Activated CD4-positive, alpha-beta memory T cell treated with anti-CD3 and anti-CD28 coated beads for 36 hours (primary cell): ENCODE data around the gene LRRC8A. TPM values are rescaled to one million over a fixed set of nuclear protein-coding genes. Genes with fewer than 3 reads are reported as not detected.
"Not testable (repeated sequence)": the region's sequence is repeated elsewhere in the genome, so short reads cannot be mapped to it uniquely, and the experiment has no call there.

Experiments used
- CTCF ChIA-PET: fragments of 350-600 bp; sonication (Branson Sonifier 250); formaldehyde crosslinking; loops from one replicate; lab custom pipeline; 2021; ENCODE audit warnings: antibody characterized with exemption, inconsistent platforms; lab: Charles Lee
- POLR2A ChIA-PET: fragments of 350-600 bp; sonication (Branson Sonifier 250); formaldehyde crosslinking; loops from one replicate; lab custom pipeline; 2021; ENCODE audit warnings: antibody characterized with exemption; lab: Charles Lee
- DNase-seq: peaks from one replicate; pipeline ENCODE4 v3.0.0-alpha.2; 2020
- H3K27ac Mint-ChIP-seq: one replicate; pipeline ENCODE4 v1.8.0; 2021; ENCODE audit warnings: mixed read lengths
- H3K27me3 Mint-ChIP-seq: one replicate; pipeline ENCODE4 v1.8.0; 2021; ENCODE audit warnings: mixed read lengths
- H3K36me3 Mint-ChIP-seq: one replicate; pipeline ENCODE4 v1.8.0; 2021; ENCODE audit warnings: mixed read lengths
- H3K4me1 Mint-ChIP-seq: one replicate; pipeline ENCODE4 v1.8.0; 2021; ENCODE audit warnings: low read depth, mixed read lengths
- H3K4me3 Mint-ChIP-seq: one replicate; pipeline ENCODE4 v1.8.0; 2021; ENCODE audit warnings: mild to moderate bottlenecking, mixed read lengths
- H3K9me3 Mint-ChIP-seq: one replicate; pipeline ENCODE4 v1.8.0; 2021; ENCODE audit warnings: mixed read lengths
- intact Hi-C: fragments of 100-400 bp; cut with micrococcal nuclease; formaldehyde crosslinking; loops from one replicate; pipeline ENCODE4 v1.15.1; 2023
- total RNA-seq, 2 experiments: library from RNA; stranded (reverse); gene quantifications; one replicate each; pipeline ENCODE4 v1.2.3, GENCODE V29; 2021

LRRC8A gene
- total RNA-seq, 2 experiments from 2014 or later, result 18.0 to 18.7 TPM

GRCh38 chr9:128933731-128934130 lies 51.8 kb downstream of the LRRC8A start:
- H3K9me3 Mint-ChIP-seq, result no peaks in the 10 kb centered on the region
- no peaks in the 10 kb centered on the region for H3K36me3 Mint-ChIP-seq
- no peak for DNase-seq
- ChIA-PET CTCF (no interaction called here), POLR2A (no interaction called here)
- intact Hi-C loops, result no loop called here
- no peaks in the 10 kb centered on the region for H3K27me3 Mint-ChIP-seq
- no peaks in the 10 kb centered on the region for H3K4me1 Mint-ChIP-seq
- H3K27ac Mint-ChIP-seq, result no peak overlapping the region
- no peak overlapping the region for H3K4me3 Mint-ChIP-seq

GRCh38 chr9:128936171-128936865 lies 54.4 kb downstream of the LRRC8A start:
- Mint-ChIP-seq H3K4me3 (no peak overlapping the region), H3K9me3 (no peaks in the 10 kb centered on the region), H3K4me1 (no peaks in the 10 kb centered on the region), H3K36me3 (no peaks in the 10 kb centered on the region), H3K27me3 (no peaks in the 10 kb centered on the region), H3K27ac (no peak overlapping the region)
- intact Hi-C loops, result no loop called here
- ChIA-PET CTCF (interaction anchor here (1.7 to 2.2 kb wide), 2 partner anchors 8 to 74 kb away, joined by 4 to 7 read pairs; no protein-coding TSS in a partner anchor), POLR2A (no interaction called here)
- DNase-seq, result no peak

DNA sequence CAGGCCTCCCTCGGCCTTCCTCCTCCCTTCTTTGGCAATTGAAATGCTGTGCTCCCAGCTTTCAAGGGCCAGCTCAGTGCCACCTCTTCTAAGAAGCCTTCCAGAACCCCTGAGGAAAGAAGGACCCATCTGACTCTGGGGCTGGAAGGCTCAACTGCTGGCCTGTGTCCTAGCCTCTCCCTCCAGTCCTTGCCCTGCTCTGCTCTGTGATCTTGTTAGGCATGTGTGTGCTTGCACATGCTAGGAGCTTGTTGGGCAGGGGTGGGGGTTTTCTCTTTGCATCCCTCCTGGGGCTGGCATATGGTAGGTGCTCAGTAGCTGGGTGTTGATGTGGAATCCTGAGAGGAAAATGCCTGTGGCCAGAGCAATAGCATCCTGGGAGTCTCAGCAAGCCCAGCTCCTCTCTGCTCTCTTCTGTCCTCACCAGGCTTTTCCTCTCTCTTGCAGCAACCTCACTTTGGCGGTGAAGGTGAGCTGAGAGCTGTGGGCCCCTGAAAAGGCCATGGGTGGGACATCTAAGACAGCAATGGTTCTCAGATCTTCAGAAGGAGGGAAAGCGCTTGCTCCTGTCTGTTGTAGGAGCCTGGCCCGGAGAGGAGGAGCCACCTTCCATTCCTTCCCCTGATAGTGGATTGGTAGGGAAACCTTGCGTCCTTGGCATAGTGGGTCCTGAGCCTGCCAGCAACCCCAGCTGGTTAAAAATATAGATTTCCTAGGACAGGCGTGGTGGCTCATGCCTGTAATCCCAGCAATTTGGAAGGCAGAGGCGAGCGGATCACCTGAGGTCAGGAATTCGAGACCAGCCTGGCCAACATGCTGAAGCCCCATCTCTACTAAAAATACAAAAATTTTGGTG lies 55.6 kb downstream of the LRRC8A start:
- no peaks in the 10 kb centered on the region for H3K4me1 Mint-ChIP-seq
- no peaks in the 10 kb centered on the region for H3K9me3 Mint-ChIP-seq
- CTCF ChIA-PET, result interaction anchor here (0.6 to 2.2 kb wide), 3 partner anchors 9 to 754 kb away, joined by 3 to 7 read pairs (median 4); no protein-coding TSS in a partner anchor
- H3K27ac Mint-ChIP-seq, result no peak overlapping the region
- intact Hi-C loops, result no loop called here
- POLR2A ChIA-PET, result no interaction called here
- no peak for DNase-seq
- H3K27me3 Mint-ChIP-seq, result no peaks in the 10 kb centered on the region
- H3K4me3 Mint-ChIP-seq, result no peak overlapping the region
- H3K36me3 Mint-ChIP-seq, result no peaks in the 10 kb centered on the region

- ChIA-PET CTCF (no interaction called here), POLR2A (no interaction called here)
- Mint-ChIP-seq H3K4me1 (peaks cover 2% of the 10 kb centered on the region), H3K4me3 (no peak overlapping the region), H3K9me3 (no peaks in the 10 kb centered on the region), H3K27me3 (no peaks in the 10 kb centered on the region), H3K36me3 (no peaks in the 10 kb centered on the region), H3K27ac (no peak overlapping the region)
- no peak for DNase-seq
- intact Hi-C loops, result no loop called here
Measured at GRCh38 chr9:128940271-128940921, 58.5 kb downstream of the LRRC8A start.

DNA sequence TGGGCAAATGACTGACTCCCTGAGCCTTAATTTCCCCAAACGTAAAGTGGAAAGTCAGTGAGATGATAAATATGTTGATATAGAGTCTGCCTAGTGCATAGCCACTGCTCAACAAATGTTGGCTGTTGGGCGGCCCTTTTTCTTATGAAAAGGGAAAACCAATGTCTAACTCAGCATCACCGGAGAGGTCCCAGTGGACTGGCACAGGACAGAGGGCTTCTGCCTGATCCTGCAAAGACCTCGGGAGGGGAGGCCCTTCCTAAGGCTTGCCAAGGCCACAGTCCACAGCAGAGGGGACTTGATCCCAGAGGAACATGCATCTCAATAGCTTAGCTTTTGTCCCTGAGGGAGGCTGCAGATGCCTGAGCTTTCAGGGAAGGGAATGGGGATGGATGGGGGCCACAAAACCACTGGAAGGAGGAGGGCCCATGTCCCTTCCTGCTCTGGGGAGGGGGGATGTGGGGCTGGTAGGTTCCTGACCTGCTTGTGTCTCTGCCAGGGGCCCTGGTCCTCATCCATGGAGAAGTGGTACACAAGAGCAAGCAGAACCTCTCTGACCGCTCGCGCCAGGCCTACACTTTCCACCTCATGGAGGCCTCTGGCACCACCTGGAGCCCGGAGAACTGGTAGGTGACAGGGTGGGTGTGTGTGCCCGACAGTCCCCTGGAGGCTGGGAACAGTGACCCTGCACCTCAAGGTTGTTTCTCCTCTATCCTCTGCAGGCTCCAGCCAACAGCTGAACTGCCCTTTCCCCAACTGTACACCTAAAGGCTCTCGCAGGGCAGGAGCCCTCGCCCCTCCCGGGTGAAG lies 59.2 kb downstream of the LRRC8A start:
- Mint-ChIP-seq H3K27ac (no peak overlapping the region), H3K4me1 (peaks cover 10% of the 10 kb centered on the region), H3K27me3 (no peaks in the 10 kb centered on the region), H3K9me3 (no peaks in the 10 kb centered on the region), H3K36me3 (peaks cover 4% of the 10 kb centered on the region), H3K4me3 (no peak overlapping the region)
- no peak for DNase-seq
- ChIA-PET CTCF (no interaction called here), POLR2A (interaction anchor here (0.5 kb wide), 1 partner anchor 124 kb away, joined by 3 read pairs; no protein-coding TSS in a partner anchor)
- intact Hi-C loops, result no loop called here

- no peaks in the 10 kb centered on the region for H3K27me3 Mint-ChIP-seq
- H3K27ac Mint-ChIP-seq, result no peak overlapping the region
- ChIA-PET POLR2A (no interaction called here), CTCF (interaction anchor here (1.0 to 1.1 kb wide), 2 partner anchors 16 to 65 kb away, joined by 3 to 5 read pairs; no protein-coding TSS in a partner anchor)
- H3K4me3 Mint-ChIP-seq, result no peak overlapping the region
- intact Hi-C loops, result no loop called here
- no peaks in the 10 kb centered on the region for H3K9me3 Mint-ChIP-seq
- DNase-seq, result no peak
- H3K36me3 Mint-ChIP-seq, result peaks cover 14% of the 10 kb centered on the region
- H3K4me1 Mint-ChIP-seq, result peaks cover 22% of the 10 kb centered on the region
Measured at GRCh38 chr9:128943832-128944620, 62.1 kb downstream of the LRRC8A start.

- peaks cover 24% of the 10 kb centered on the region for H3K4me1 Mint-ChIP-seq
- H3K27me3 Mint-ChIP-seq, CTCF ChIA-PET, H3K27ac Mint-ChIP-seq, H3K4me3 Mint-ChIP-seq, H3K9me3 Mint-ChIP-seq, DNase-seq, POLR2A ChIA-PET: not testable (repeated sequence)
- intact Hi-C loops, result loop anchor here (5.0 kb wide), 3 partner anchors 128 to 258 kb away; partner anchors contain the start of genes ENDOG, SET and ZER1
- peaks cover 18% of the 10 kb centered on the region for H3K36me3 Mint-ChIP-seq
Measured at GRCh38 chr9:128944966-128945365, 63.0 kb downstream of the LRRC8A start.

DNA sequence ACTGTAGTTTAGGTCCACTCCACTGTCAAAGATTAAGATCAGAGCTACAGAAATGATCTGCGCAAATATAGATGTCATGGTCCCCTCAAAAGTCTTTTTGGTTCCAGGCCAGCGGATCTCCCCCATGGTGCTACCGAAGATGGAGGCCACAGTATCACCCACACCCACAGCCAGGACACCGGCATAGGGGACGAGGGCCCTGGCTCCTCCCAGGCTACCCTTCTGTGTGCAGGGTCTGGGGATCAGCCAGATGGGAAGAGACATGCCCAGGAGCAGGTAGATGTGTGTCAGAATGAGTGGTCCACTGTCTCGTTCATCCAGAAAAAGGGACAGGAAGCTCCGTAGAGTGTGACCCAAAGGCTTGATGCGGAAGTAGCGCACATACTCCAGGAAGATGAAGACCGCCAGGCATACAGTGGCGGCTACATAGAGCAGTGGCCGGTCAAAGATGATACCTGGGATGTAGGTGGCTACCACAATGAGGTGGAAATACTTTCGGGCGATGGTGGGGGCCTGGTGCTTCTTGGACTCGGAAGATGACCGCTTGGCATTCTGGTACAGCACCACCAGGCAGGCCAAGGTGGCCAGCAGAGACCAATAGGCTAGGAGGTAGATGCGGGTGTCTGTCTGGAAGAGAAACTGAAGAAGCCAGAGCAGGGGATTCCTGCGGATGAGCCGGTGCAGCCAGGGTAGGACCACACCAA lies 64.0 kb downstream of the LRRC8A start:
- H3K36me3 Mint-ChIP-seq, result peaks cover 19% of the 10 kb centered on the region
- H3K4me1 Mint-ChIP-seq, result peaks cover 26% of the 10 kb centered on the region
- DNase-seq, result no peak
- H3K4me3 Mint-ChIP-seq, result peak overlapping the region; percentile 98
- intact Hi-C loops, result loop anchor here (5.0 kb wide), 3 partner anchors 129 to 259 kb away; partner anchors contain the start of genes ENDOG, SET and ZER1
- no peaks in the 10 kb centered on the region for H3K9me3 Mint-ChIP-seq
- H3K27me3 Mint-ChIP-seq, result no peaks in the 10 kb centered on the region
- CTCF ChIA-PET, result no interaction called here
- H3K27ac Mint-ChIP-seq, result no peak overlapping the region
- POLR2A ChIA-PET, result no interaction called here

GRCh38 chr9:128946571-128947276 lies 64.8 kb downstream of the LRRC8A start:
- peak overlapping the region; percentile 98 for H3K27ac Mint-ChIP-seq

GRCh38 chr9:128947277-128947526 lies 65.3 kb downstream of the LRRC8A start:
- CTCF ChIA-PET, result interaction anchor here (1.2 kb wide), 1 partner anchor 129 kb away, joined by 3 read pairs; no protein-coding TSS in a partner anchor
- POLR2A ChIA-PET, result interaction anchor here (0.9 kb wide), 1 partner anchor 129 kb away, joined by 3 read pairs; the partner anchor contains the start of gene ENDOG
- H3K27me3 Mint-ChIP-seq, result no peaks in the 10 kb centered on the region
- intact Hi-C loops, result loop anchor here (1.0 to 5.0 kb wide), 5 partner anchors 66 to 260 kb away; partner anchors contain the start of genes ENDOG, KYAT1, SET and SH3GLB2
- H3K27ac Mint-ChIP-seq, result peak overlapping the region; percentile 98
- H3K9me3 Mint-ChIP-seq, result no peaks in the 10 kb centered on the region
- peak overlapping the region; percentile 98 for H3K4me3 Mint-ChIP-seq
- H3K36me3 Mint-ChIP-seq, result peaks cover 21% of the 10 kb centered on the region
- DNase-seq, result no peak
- H3K4me1 Mint-ChIP-seq, result peaks cover 26% of the 10 kb centered on the region

More at GRCh38 chr9:128946571-128947276, 64.8 kb downstream of the LRRC8A start:
- Mint-ChIP-seq H3K4me1 (peaks cover 26% of the 10 kb centered on the region), H3K9me3 (no peaks in the 10 kb centered on the region), H3K4me3 (peak overlapping the region; percentile 98), H3K27me3 (no peaks in the 10 kb centered on the region), H3K36me3 (peaks cover 21% of the 10 kb centered on the region)
- CTCF ChIA-PET, result interaction anchor here (0.6 kb wide), 1 partner anchor 12 kb away, joined by 3 read pairs; no protein-coding TSS in a partner anchor
- DNase-seq, result no peak
- intact Hi-C loops, result loop anchor here (1.0 to 5.0 kb wide), 5 partner anchors 65 to 259 kb away; partner anchors contain the start of genes ENDOG, KYAT1, SET and SH3GLB2
- POLR2A ChIA-PET, result interaction anchor here (0.9 kb wide), 1 partner anchor 129 kb away, joined by 3 read pairs; the partner anchor contains the start of gene ENDOG
